Measurements from ENCODE around the gene PLCB2.
A peak's percentile ranks its signal among the peaks of the same experiment; 100 is the strongest.

Gene PLCB2

GRCh38 chr15:40346579-40347558 lies 39.1 kb upstream of the PLCB2 start:
- no peaks in the 10 kb centered on the region for H3K27me3 ChIP-seq (ENCODE audit: low read depth, low read length)
- no peaks in the 10 kb centered on the region for H3K9me3 ChIP-seq (ENCODE audit: control insufficient read depth in 1 of 2, low read length in 2 of 2)
- peaks cover 9 to 28% of the 10 kb centered on the region in 2 donors for H3K4me1 ChIP-seq (ENCODE audit: control insufficient read depth in 1 of 2, insufficient read depth in 2 of 2, low read length in 2 of 2)
- peak overlapping the region; percentile 86 for H3K27ac ChIP-seq (ENCODE audit: low read length)
- H3K36me3 ChIP-seq (ENCODE audit: control insufficient read depth in 1 of 2, insufficient read depth in 2 of 2, low read length in 2 of 2) = no peaks in the 10 kb centered on the region
- no peak overlapping the region for H3K4me3 ChIP-seq (ENCODE audit: low read depth in 1 of 2, low read length in 2 of 2)

DNA sequence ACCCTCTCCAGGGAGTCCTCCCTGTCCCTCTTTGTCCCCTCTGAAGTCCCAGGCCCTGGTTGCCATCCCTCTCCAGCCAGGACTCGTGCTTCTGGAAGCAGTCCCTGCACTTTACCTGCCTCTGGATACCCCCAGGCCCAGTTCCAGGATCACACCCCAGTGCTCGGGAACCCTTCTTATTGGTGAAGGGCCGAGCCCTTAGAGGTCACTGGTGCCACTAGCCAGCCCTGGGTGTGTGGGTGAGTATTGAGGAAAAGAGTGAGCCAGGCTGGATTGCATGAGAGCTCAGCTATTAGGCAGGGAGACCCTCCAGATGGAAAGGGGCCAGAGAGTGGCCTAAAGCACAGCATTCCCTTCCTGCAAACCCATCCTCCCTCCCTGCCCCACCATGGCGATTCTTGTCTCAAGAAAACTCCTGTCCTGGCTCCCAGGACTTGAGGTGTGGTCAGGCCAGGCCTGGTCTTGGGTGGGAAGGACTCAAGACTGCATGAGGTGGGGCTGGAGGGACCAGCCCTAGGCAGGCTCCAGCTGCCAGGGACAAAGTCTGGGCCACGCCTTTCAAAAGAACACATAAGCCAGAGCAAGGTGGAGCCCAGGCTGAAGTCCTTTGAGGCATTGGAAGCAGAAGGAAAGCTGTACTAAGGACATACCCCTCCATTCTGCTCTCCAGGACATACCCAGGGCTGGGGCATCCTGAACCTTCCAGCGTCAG lies 38.3 kb upstream of the PLCB2 start:
- Histone ChIP-seq H3K4me3 (ENCODE audit: low read depth in 1 of 2, low read length in 2 of 2) (no peak overlapping the region), H3K4me1 (ENCODE audit: control insufficient read depth in 1 of 2, insufficient read depth in 2 of 2, low read length in 2 of 2) (peaks cover 12 to 33% of the 10 kb centered on the region in 2 donors), H3K27me3 (ENCODE audit: low read depth, low read length) (no peaks in the 10 kb centered on the region), H3K9me3 (ENCODE audit: control insufficient read depth in 1 of 2, low read length in 2 of 2) (no peaks in the 10 kb centered on the region), H3K27ac (ENCODE audit: low read length) (peak overlapping the region; percentile 86), H3K36me3 (ENCODE audit: control insufficient read depth in 1 of 2, insufficient read depth in 2 of 2, low read length in 2 of 2) (no peaks in the 10 kb centered on the region)

- H3K36me3 ChIP-seq (ENCODE audit: control insufficient read depth in 1 of 2, insufficient read depth in 2 of 2, low read length in 2 of 2) = peaks cover 0 to 3% of the 10 kb centered on the region in 2 donors
- H3K9me3 ChIP-seq (ENCODE audit: control insufficient read depth in 1 of 2, low read length in 2 of 2) = no peaks in the 10 kb centered on the region
- H3K4me1 ChIP-seq (ENCODE audit: control insufficient read depth in 1 of 2, insufficient read depth in 2 of 2, low read length in 2 of 2) = peaks cover 15 to 40% of the 10 kb centered on the region in 2 donors
- H3K27ac ChIP-seq (ENCODE audit: low read length) = peak overlapping the region; percentile 86
- no peak overlapping the region for H3K4me3 ChIP-seq (ENCODE audit: low read depth in 1 of 2, low read length in 2 of 2)
- no peaks in the 10 kb centered on the region for H3K27me3 ChIP-seq (ENCODE audit: low read depth, low read length)
These were observed 37.6 kb upstream of the PLCB2 start for GRCh38 chr15:40345225-40345866.

- Histone ChIP-seq H3K9me3 (ENCODE audit: control insufficient read depth in 1 of 2, low read length in 2 of 2) (no peaks in the 10 kb centered on the region), H3K4me1 (ENCODE audit: control insufficient read depth in 1 of 2, insufficient read depth in 2 of 2, low read length in 2 of 2) (peaks cover 22 to 46% of the 10 kb centered on the region in 2 donors), H3K27me3 (ENCODE audit: low read depth, low read length) (no peaks in the 10 kb centered on the region), H3K36me3 (ENCODE audit: control insufficient read depth in 1 of 2, insufficient read depth in 2 of 2, low read length in 2 of 2) (peaks cover 0 to 5% of the 10 kb centered on the region in 2 donors), H3K4me3 (ENCODE audit: low read depth in 1 of 2, low read length in 2 of 2) (no peak overlapping the region), H3K27ac (ENCODE audit: low read length) (no peak overlapping the region)
These were observed 36.9 kb upstream of the PLCB2 start for GRCh38 chr15:40344631-40345120.

GRCh38 chr15:40344217-40344616 lies 36.5 kb upstream of the PLCB2 start:
- Histone ChIP-seq H3K27ac (ENCODE audit: low read length) (peak overlapping the region; percentile 5), H3K27me3 (ENCODE audit: low read depth, low read length) (no peaks in the 10 kb centered on the region), H3K9me3 (ENCODE audit: control insufficient read depth in 1 of 2, low read length in 2 of 2) (no peaks in the 10 kb centered on the region), H3K4me3 (ENCODE audit: low read depth in 1 of 2, low read length in 2 of 2) (no peak overlapping the region), H3K36me3 (ENCODE audit: control insufficient read depth in 1 of 2, insufficient read depth in 2 of 2, low read length in 2 of 2) (peaks cover 0 to 5% of the 10 kb centered on the region in 2 donors), H3K4me1 (ENCODE audit: control insufficient read depth in 1 of 2, insufficient read depth in 2 of 2, low read length in 2 of 2) (peaks cover 27 to 51% of the 10 kb centered on the region in 2 donors)

DNA sequence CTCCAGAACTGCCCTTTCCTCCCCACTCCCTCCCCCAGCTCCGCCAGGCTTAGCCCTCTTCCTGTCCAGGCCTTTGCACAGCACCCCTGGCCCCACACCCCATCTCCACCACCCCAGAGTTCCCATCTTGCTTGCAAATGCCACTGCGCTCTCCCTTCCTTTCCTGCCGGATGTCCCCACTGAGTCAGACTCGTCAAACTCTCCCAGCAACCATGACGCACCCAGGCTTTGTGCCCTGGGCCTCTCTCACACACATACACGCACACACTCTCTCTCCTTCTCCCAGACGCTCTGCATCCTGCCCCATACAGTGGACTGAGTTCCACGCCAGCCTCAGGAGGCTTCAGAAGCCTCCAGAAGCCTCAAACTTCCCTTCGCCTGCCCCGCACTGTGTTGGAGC lies 35.8 kb upstream of the PLCB2 start:
- Histone ChIP-seq H3K9me3 (ENCODE audit: control insufficient read depth in 1 of 2, low read length in 2 of 2) (no peaks in the 10 kb centered on the region), H3K27ac (ENCODE audit: low read length) (peak overlapping the region; percentile 60), H3K36me3 (ENCODE audit: control insufficient read depth in 1 of 2, insufficient read depth in 2 of 2, low read length in 2 of 2) (peaks cover 0 to 5% of the 10 kb centered on the region in 2 donors), H3K4me3 (ENCODE audit: low read depth in 1 of 2, low read length in 2 of 2) (no peak overlapping the region), H3K4me1 (ENCODE audit: control insufficient read depth in 1 of 2, insufficient read depth in 2 of 2, low read length in 2 of 2) (peaks cover 30 to 58% of the 10 kb centered on the region in 2 donors), H3K27me3 (ENCODE audit: low read depth, low read length) (no peaks in the 10 kb centered on the region)

DNA sequence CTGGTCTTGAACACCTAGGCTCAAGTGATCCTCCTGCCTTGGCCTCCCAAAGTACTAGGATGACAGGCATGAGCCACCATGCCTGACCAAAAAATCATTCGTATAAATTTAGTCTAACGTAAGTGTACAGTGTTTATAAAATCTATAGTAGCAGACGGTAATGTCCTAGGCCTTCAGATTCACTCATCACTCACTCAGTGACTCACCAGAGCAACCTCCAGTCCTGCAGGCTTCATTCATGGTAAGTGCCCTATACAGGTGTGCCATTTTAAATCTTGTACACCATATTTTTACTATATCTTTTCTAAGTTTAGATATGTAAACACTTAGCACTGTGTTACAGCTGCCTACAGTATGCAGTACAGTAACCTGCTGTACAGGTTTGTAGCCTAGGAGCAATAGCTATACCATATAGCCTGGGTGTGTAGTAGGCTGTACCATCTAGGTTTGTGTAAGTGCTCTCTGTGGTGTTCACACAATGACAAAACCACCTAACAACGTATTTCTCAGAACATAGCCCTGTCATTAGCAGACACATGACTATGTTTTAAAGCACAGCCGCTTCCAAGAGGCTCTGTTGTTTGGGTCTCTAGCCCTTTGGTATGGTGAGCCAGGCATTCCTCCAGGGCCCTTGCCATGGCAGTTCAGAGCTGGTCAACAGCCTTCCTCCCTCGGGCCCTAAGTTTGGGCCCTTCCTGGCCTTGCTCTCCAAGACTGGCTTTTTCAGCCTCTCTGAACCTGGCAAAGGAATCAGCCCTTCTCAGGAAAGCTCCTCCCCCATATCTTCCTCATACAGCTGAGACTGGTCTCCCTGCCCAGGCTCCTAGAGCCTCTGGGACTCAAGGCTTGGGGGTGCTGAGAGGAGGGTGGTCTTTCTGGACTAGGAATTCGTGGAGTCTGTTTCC lies 34.9 kb upstream of the PLCB2 start:
- peaks cover 0 to 5% of the 10 kb centered on the region in 2 donors for H3K36me3 ChIP-seq (ENCODE audit: control insufficient read depth in 1 of 2, insufficient read depth in 2 of 2, low read length in 2 of 2)
- peaks cover 38 to 67% of the 10 kb centered on the region in 2 donors for H3K4me1 ChIP-seq (ENCODE audit: control insufficient read depth in 1 of 2, insufficient read depth in 2 of 2, low read length in 2 of 2)
- peak overlapping the region; percentile 60 for H3K27ac ChIP-seq (ENCODE audit: low read length)
- H3K4me3 ChIP-seq (ENCODE audit: low read depth in 1 of 2, low read length in 2 of 2) = no peak overlapping the region
- no peaks in the 10 kb centered on the region for H3K9me3 ChIP-seq (ENCODE audit: control insufficient read depth in 1 of 2, low read length in 2 of 2)
- no peaks in the 10 kb centered on the region for H3K27me3 ChIP-seq (ENCODE audit: low read depth, low read length)

DNA sequence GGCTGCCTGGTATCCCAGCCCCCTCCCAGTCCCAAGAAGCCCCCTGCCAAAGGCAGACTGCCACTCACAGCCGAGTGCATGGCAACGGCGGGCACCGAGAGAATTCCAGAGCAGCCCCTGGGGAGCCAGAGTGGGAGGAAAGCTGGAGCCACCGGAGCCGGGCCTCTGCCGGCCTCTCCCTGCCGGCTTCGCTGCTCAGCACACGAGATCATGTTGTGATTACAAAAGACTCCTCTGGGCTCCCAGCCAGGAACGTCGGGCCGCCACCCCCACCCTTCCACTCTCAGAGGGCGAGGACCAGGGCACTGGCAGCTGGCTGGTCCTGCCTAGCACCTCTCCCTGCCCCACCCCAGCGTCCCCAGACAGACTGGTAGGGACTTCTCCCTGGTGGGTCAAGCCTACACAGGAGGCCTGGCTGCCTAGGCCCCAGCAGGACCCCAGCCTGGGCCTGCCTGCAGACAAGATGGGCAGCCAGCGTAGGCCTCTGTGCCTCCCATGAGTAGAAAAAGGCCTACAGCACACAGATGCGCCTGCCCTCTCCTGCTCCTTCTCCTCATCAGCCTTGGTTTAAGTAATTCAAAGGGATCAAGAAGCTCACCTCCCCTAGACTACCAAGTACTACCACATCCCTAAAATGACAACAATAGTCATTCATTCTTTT lies 33.1 kb upstream of the PLCB2 start, which contains the start of gene CCDC9B:
TSS of gene CCDC9B (minus strand) at position 200 of the 661 bp plus-strand sequence. CDS start at position 80, 120 bp downstream.
- Histone ChIP-seq H3K27me3 (ENCODE audit: low read depth, low read length) (no peaks in the 10 kb centered on the region), H3K36me3 (ENCODE audit: control insufficient read depth in 1 of 2, insufficient read depth in 2 of 2, low read length in 2 of 2) (peaks cover 0 to 8% of the 10 kb centered on the region in 2 donors), H3K4me1 (ENCODE audit: control insufficient read depth in 1 of 2, insufficient read depth in 2 of 2, low read length in 2 of 2) (peaks cover 47 to 84% of the 10 kb centered on the region in 2 donors), H3K27ac (ENCODE audit: low read length) (peak within 1 kb of the TSS; percentile 93), H3K9me3 (ENCODE audit: control insufficient read depth in 1 of 2, low read length in 2 of 2) (no peaks in the 10 kb centered on the region), H3K4me3 (ENCODE audit: low read depth in 1 of 2, low read length in 2 of 2) (peak within 1 kb of the TSS; percentile 54 to 56)

GRCh38 chr15:40340038-40340739 lies 32.5 kb upstream of the PLCB2 start:
- Histone ChIP-seq H3K36me3 (ENCODE audit: control insufficient read depth in 1 of 2, insufficient read depth in 2 of 2, low read length in 2 of 2) (peaks cover 0 to 15% of the 10 kb centered on the region in 2 donors), H3K9me3 (ENCODE audit: control insufficient read depth in 1 of 2, low read length in 2 of 2) (no peaks in the 10 kb centered on the region), H3K27ac (ENCODE audit: low read length) (peak overlapping the region; percentile 93), H3K27me3 (ENCODE audit: low read depth, low read length) (no peaks in the 10 kb centered on the region), H3K4me1 (ENCODE audit: control insufficient read depth in 1 of 2, insufficient read depth in 2 of 2, low read length in 2 of 2) (peaks cover 47 to 91% of the 10 kb centered on the region in 2 donors), H3K4me3 (ENCODE audit: low read depth in 1 of 2, low read length in 2 of 2) (peak overlapping the region; percentile 54 to 56)
